Activated B cell treated with CpG ODN at 0.5 μM for 24 hours (primary cell): ENCODE data around the gene PROC. TPM values are rescaled to one million over a fixed set of nuclear protein-coding genes. Genes with fewer than 3 reads are reported as not detected.

Experiments used
- ATAC-seq: fragments of 200-7000 bp; cut with Tn5 transposase; one replicate; pipeline ENCODE4 v1.10.0; 2021; ENCODE audit warnings: low read depth, mild to moderate bottlenecking, moderate library complexity
- CTCF ChIA-PET: fragments of 350-600 bp; sonication (Branson Sonifier 250); formaldehyde crosslinking; loops from one replicate; lab custom pipeline; 2021; ENCODE audit warnings: antibody characterized with exemption; lab: Charles Lee
- POLR2A ChIA-PET: fragments of 350-600 bp; sonication (Branson Sonifier 250); formaldehyde crosslinking; loops from one replicate; lab custom pipeline; 2021; ENCODE audit warnings: antibody characterized with exemption; lab: Charles Lee
- DNase-seq: peaks from one replicate; pipeline ENCODE4 v3.0.0; 2022
- H3K27ac Mint-ChIP-seq: one replicate; pipeline ENCODE4 v1.8.0; 2020; ENCODE audit warnings: mixed read lengths
- H3K27me3 Mint-ChIP-seq: one replicate; pipeline ENCODE4 v1.8.0; 2021; ENCODE audit warnings: mixed read lengths
- H3K36me3 Mint-ChIP-seq: one replicate; pipeline ENCODE4 v1.8.0; 2021; ENCODE audit warnings: low read depth, mixed read lengths
- H3K4me1 Mint-ChIP-seq: one replicate; pipeline ENCODE4 v1.8.0; 2021; ENCODE audit warnings: mixed read lengths
- H3K4me3 Mint-ChIP-seq: one replicate; pipeline ENCODE4 v1.8.0; 2020; ENCODE audit warnings: mild to moderate bottlenecking, mixed read lengths
- H3K9me3 Mint-ChIP-seq: one replicate; pipeline ENCODE4 v1.8.0; 2020; ENCODE audit warnings: mixed read lengths
- CTCF ChIP-seq: fragments of 200-600 bp; IDR thresholded peaks from one replicate; pipeline ENCODE4 v1.8.0; 2022; ENCODE audit warnings: antibody characterized with exemption, mild to moderate bottlenecking
- intact Hi-C: fragments of 100-400 bp; cut with micrococcal nuclease; formaldehyde crosslinking; loops from one replicate; pipeline ENCODE4 v1.15.1; 2024
- total RNA-seq: library from RNA; stranded (reverse); gene quantifications from 2 replicates; pipeline ENCODE4 v1.2.3, GENCODE V29; 2022

The PROC gene
- not detected in 2 replicates for total RNA-seq

DNA sequence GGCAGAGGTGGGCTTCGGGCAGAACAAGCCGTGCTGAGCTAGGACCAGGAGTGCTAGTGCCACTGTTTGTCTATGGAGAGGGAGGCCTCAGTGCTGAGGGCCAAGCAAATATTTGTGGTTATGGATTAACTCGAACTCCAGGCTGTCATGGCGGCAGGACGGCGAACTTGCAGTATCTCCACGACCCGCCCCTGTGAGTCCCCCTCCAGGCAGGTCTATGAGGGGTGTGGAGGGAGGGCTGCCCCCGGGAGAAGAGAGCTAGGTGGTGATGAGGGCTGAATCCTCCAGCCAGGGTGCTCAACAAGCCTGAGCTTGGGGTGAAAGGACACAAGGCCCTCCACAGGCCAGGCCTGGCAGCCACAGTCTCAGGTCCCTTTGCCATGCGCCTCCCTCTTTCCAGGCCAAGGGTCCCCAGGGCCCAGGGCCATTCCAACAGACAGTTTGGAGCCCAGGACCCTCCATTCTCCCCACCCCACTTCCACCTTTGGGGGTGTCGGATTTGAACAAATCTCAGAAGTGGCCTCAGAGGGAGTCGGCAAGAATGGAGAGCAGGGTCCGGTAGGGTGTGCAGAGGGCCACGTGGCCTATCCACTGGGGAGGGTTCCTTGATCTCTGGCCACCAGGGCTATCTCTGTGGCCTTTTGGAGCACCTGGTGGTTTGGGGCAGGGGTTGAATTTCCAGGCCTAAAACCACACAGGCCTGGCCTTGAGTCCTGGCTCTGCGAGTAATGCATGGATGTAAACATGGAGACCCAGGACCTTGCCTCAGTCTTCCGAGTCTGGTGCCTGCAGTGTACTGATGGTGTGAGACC is at the start of gene PROC:
Gene PROC (plus strand): TSS at position 128 of the 812 bp plus-strand sequence. CDS start 1,516 bp downstream, outside the sequence.
- H3K27me3 Mint-ChIP-seq = peaks cover 1% of the 10 kb centered on the region
- H3K4me1 Mint-ChIP-seq = peaks cover 35% of the 10 kb centered on the region
- ATAC-seq (no peak), DNase-seq (no peak)
- no peaks in the 10 kb centered on the region for H3K9me3 Mint-ChIP-seq
- CTCF ChIA-PET = interaction anchor here (1.1 kb wide), 1 partner anchor 62 kb away, joined by 4 read pairs; no protein-coding TSS in a partner anchor
- no peaks in the 10 kb centered on the region for H3K36me3 Mint-ChIP-seq
- intact Hi-C loops = loop anchor here (5.0 kb wide), 2 partner anchors 59 to 106 kb away; no protein-coding TSS in a partner anchor
- no peak for TF ChIP-seq CTCF
- no peak within 1 kb of the TSS for H3K4me3 Mint-ChIP-seq
- POLR2A ChIA-PET = no interaction called here
- H3K27ac Mint-ChIP-seq = no peak within 1 kb of the TSS

DNA sequence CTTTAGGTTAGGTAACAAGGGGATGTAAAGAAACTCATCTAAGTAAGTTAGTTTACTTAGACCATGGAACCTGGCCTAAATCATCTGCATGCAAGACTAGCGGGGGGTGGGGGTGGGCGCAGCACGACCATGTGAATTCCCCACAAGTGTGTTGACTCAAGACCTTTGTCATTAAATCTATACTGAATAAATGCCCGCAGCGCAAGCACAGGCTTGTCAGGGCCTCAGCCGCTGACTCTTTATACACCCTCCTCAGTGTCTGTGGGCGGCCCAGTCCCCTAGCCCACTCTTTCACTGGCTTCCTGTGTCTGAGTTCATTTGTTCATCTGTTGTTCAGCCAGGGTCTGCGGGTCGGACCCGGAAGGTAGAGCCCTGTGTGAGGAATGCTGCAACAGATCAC is 48.2 kb upstream of the PROC start:
- no peak overlapping the region for H3K4me3 Mint-ChIP-seq
- H3K27me3 Mint-ChIP-seq = no peaks in the 10 kb centered on the region
- CTCF ChIA-PET = no interaction called here
- DNase-seq = no peak
- POLR2A ChIA-PET = no interaction called here
- peaks cover 35% of the 10 kb centered on the region for H3K4me1 Mint-ChIP-seq
- no peak for TF ChIP-seq CTCF
- intact Hi-C loops = no loop called here
- peaks cover 18% of the 10 kb centered on the region for H3K9me3 Mint-ChIP-seq
- H3K27ac Mint-ChIP-seq = no peak overlapping the region
- no peak for ATAC-seq
- H3K36me3 Mint-ChIP-seq = peaks cover 32% of the 10 kb centered on the region

- intact Hi-C loops = no loop called here
- no peak for TF ChIP-seq CTCF
- CTCF ChIA-PET = no interaction called here
- H3K9me3 Mint-ChIP-seq = peaks cover 18% of the 10 kb centered on the region
- no peak overlapping the region for H3K4me3 Mint-ChIP-seq
- DNase-seq (no peak), ATAC-seq (no peak)
- no peak overlapping the region for H3K27ac Mint-ChIP-seq
- POLR2A ChIA-PET = no interaction called here
- H3K27me3 Mint-ChIP-seq = no peaks in the 10 kb centered on the region
- peaks cover 28% of the 10 kb centered on the region for H3K4me1 Mint-ChIP-seq
- peaks cover 38% of the 10 kb centered on the region for H3K36me3 Mint-ChIP-seq
Observed at GRCh38 chr2:127371037-127371436, 47.2 kb upstream of the PROC start.

- no peaks in the 10 kb centered on the region for H3K27me3 Mint-ChIP-seq
- H3K36me3 Mint-ChIP-seq = peaks cover 49% of the 10 kb centered on the region
Observed at GRCh38 chr2:127373362-127374083, 44.7 kb upstream of the PROC start.

More at GRCh38 chr2:127373362-127374083, 44.7 kb upstream of the PROC start:
- H3K4me3 Mint-ChIP-seq = no peak overlapping the region
- H3K9me3 Mint-ChIP-seq = peaks cover 18% of the 10 kb centered on the region
- ATAC-seq = no peak
- intact Hi-C loops = loop anchor here (2.0 kb wide), 1 partner anchor 13 kb away; the partner anchor contains the start of gene MAP3K2
- POLR2A ChIA-PET = no interaction called here
- CTCF ChIA-PET = no interaction called here
- no peak for TF ChIP-seq CTCF
- H3K4me1 Mint-ChIP-seq = peaks cover 25% of the 10 kb centered on the region
- no peak for DNase-seq
- H3K27ac Mint-ChIP-seq = no peak overlapping the region
